Neural crest cell (in vitro differentiated cells): Measurements from ENCODE around the gene F10. TPM values are rescaled to one million over a fixed set of nuclear protein-coding genes. Genes with fewer than 3 reads are reported as not detected.
A peak's percentile ranks its signal among the peaks of the same experiment; 100 is the strongest.

Experiments
- DNase-seq: peaks from one replicate; pipeline ENCODE4 v3.0.0; 2021; ENCODE audit warnings: low read depth, mixed read lengths, low spot score
- H3K27ac Mint-ChIP-seq: one replicate; pipeline ENCODE4 v1.8.0; 2021; ENCODE audit warnings: mild to moderate bottlenecking, mixed read lengths; ENCODE audit not compliant: unreplicated experiment
- H3K27me3 Mint-ChIP-seq: 2 replicates; pipeline ENCODE4 v1.8.0; 2021; ENCODE audit warnings: low read depth, mild to moderate bottlenecking, mixed read lengths
- H3K36me3 Mint-ChIP-seq: 2 replicates; pipeline ENCODE4 v1.8.0; 2021; ENCODE audit warnings: low read depth, mild to moderate bottlenecking, mixed read lengths
- H3K4me1 Mint-ChIP-seq: 2 replicates; pipeline ENCODE4 v1.8.0; 2021; ENCODE audit warnings: mixed read lengths
- H3K4me3 Mint-ChIP-seq: one replicate; pipeline ENCODE4 v1.8.0; 2021; ENCODE audit warnings: mild to moderate bottlenecking, mixed read lengths
- H3K9me3 Mint-ChIP-seq: 2 replicates; pipeline ENCODE4 v1.8.0; 2021; ENCODE audit warnings: mixed read lengths
- total RNA-seq: library from RNA; stranded (reverse); gene quantifications from 2 replicates; pipeline ENCODE4 v1.2.1, GENCODE V29; 2021
- TF ChIP-seq, protein P1 (sequence below): fragments of 200-600 bp; sonication (generic); conservative IDR thresholded peaks from 2 replicates; pipeline ENCODE4 v1.5.0; 2021; ENCODE audit warnings: antibody characterized with exemption, mild to moderate bottlenecking

The F10 gene
- total RNA-seq, 1 donor from 2014 or later = 0.89 TPM

DNA sequence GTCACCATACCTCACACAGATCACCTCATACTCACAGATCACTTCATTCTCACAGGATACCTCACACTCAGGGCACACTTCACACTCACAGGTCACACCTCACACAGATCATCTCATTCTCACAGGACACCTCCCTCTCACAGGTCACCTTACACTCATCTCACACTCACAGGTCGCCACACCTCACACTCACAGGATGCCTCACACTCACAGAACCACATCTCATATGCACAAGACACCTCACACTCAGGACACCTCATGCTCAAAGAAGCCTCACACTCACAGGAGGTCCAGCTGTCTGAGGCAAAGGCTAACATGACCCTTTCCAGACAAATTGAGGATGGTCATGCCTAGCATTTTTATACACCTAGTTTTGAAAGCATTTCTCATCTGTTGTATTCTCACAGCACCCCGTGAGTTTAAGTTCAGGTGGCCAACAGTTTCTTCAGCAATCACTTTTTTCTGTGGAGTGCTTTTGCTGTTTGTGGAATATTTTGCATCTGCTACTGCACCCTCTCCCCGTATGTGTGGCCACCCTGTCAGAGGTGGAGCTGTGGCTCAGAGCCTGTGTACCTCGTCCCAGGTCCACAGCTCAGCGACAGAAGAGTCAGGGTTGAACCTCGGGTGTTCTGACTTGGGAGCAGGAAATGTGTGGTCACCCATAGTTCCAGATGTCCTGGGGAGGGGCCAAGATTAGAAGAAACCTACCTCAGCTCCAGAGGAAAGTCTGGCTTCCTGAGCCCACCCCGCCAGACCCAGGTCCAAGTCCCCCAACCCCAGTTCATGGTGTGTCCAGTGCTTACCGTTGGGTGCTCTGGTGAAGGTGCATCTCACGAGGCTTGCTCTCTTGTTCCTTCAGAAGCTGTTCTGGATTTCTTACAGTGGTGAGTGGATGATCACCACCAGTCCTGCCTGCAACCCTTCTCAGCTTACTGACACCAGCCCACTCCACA lies 9.4 kb upstream of the F10 start:
- DNase-seq = no peak
- no peaks in the 10 kb centered on the region for H3K36me3 Mint-ChIP-seq
- peaks cover 18% of the 10 kb centered on the region for H3K27me3 Mint-ChIP-seq
- TF ChIP-seq, protein P1, sequence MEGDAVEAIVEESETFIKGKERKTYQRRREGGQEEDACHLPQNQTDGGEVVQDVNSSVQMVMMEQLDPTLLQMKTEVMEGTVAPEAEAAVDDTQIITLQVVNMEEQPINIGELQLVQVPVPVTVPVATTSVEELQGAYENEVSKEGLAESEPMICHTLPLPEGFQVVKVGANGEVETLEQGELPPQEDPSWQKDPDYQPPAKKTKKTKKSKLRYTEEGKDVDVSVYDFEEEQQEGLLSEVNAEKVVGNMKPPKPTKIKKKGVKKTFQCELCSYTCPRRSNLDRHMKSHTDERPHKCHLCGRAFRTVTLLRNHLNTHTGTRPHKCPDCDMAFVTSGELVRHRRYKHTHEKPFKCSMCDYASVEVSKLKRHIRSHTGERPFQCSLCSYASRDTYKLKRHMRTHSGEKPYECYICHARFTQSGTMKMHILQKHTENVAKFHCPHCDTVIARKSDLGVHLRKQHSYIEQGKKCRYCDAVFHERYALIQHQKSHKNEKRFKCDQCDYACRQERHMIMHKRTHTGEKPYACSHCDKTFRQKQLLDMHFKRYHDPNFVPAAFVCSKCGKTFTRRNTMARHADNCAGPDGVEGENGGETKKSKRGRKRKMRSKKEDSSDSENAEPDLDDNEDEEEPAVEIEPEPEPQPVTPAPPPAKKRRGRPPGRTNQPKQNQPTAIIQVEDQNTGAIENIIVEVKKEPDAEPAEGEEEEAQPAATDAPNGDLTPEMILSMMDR = no peak
- no peaks in the 10 kb centered on the region for H3K4me1 Mint-ChIP-seq
- H3K9me3 Mint-ChIP-seq = no peaks in the 10 kb centered on the region
- H3K27ac Mint-ChIP-seq = no peak overlapping the region
- H3K4me3 Mint-ChIP-seq = no peak overlapping the region

DNA sequence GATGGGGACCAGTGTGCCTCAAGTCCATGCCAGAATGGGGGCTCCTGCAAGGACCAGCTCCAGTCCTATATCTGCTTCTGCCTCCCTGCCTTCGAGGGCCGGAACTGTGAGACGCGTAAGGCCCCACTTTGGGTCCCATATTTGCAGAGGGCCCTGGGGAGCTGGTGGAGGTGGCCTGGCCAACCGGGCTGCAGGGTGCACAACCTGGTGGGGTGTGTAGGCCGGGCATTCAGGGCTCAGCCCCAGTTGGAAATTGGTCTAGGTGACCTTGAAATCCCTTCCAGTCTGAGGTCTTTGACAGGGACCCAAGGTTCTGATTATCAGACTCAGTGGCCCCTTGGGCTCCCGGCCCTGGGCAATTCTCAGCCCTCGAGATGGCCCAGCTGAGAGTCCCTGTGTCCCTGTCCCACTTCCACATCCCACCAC lies 8.7 kb upstream of the F10 start:
- no peak for DNase-seq
- Mint-ChIP-seq H3K36me3 (no peaks in the 10 kb centered on the region), H3K27me3 (peaks cover 18% of the 10 kb centered on the region), H3K4me1 (no peaks in the 10 kb centered on the region), H3K9me3 (no peaks in the 10 kb centered on the region), H3K4me3 (no peak overlapping the region), H3K27ac (no peak overlapping the region)
- TF ChIP-seq, protein P1 = no peak

DNA sequence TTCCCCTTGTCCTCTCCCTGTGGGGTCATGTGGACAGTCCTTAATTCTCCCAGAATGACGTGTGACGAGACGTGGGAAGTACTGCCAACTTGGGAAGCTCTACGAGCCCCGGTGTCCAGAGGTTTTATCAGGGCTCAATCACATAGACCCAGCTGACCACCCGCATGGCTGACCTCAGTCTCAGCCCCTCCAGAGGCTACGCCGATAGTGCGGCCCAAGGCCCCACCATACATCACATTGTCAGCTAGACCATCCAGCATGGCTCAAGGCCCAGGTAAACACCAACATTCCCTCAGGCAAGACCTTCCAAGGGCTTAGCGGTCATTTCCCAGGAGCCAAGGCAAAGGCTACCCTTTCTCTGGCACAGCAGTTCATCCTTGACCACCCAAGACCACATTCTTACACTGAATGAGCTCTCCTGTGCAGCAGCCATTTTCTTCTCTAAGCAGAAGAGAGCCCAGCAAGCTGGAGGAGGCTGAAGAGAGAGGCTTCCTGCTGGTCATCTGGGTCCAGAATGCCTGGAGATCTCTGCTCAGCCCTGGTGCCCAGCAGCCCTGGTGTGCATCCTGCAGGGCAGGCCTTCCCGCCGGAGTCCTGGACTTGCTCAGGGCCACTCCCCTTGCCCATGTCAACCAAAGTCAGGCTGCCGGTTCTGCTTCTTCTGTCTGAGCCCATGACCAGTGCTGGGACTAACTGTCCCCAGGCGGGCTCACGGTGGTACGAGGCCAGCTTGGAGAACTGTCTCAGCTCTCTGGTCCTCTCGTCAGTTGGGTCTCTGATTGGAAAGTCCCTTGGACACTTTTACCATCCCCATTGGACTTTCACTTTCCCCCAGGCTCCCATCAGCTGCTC lies 7.9 kb upstream of the F10 start:
- Mint-ChIP-seq H3K36me3 (no peaks in the 10 kb centered on the region), H3K4me1 (no peaks in the 10 kb centered on the region), H3K27ac (no peak overlapping the region), H3K27me3 (peaks cover 13% of the 10 kb centered on the region), H3K9me3 (no peaks in the 10 kb centered on the region), H3K4me3 (no peak overlapping the region)
- TF ChIP-seq, protein P1 = no peak
- no peak for DNase-seq

DNA sequence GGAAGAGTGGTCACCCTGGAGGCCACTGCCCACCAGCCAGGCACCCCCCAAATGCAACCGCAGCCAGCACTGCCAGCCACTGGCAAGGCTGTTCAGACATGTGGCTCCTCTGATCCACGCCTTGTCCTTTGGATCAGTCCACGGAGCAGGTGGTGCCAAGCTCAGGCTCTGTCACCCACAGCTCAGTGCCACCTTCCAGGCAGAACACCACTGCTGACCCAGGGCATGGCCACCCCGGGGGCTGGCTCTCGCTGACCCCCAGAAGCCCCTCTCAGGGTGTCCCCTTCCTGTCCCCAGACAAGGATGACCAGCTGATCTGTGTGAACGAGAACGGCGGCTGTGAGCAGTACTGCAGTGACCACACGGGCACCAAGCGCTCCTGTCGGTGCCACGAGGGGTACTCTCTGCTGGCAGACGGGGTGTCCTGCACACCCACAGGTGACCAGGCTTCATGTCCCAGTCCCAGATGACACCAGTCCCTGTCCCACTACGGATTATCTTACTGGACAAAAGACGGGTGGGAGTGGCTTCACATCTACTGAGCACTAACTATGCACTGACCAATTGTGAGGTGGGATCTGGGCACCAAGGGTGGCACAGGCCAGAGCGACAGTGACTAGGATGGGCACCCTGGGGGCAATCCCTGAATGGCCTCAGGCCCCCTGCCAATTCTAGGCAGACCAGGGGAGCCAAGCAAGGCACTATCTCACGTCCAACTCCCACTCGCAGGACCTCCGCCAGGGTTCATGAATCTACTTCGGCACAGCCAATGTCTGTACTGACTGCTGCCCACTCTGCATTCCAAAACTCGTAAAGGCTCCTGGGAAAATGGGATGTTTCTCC lies 7.0 kb upstream of the F10 start:
- Mint-ChIP-seq H3K9me3 (no peaks in the 10 kb centered on the region), H3K27ac (peak overlapping the region; percentile 27), H3K36me3 (no peaks in the 10 kb centered on the region), H3K4me1 (no peaks in the 10 kb centered on the region), H3K4me3 (no peak overlapping the region), H3K27me3 (peaks cover 11% of the 10 kb centered on the region)
- no peak for DNase-seq
- TF ChIP-seq, protein P1 = no peak
